IPS-15b (cell line): Measurements from ENCODE around the gene FKBP11.

Experiments
- H3K27me3 ChIP-seq: one replicate; pipeline ENCODE4 v1.6.1; 2013; ENCODE audit warnings: low read length; ENCODE audit not compliant: control insufficient read depth, insufficient read depth
- H3K36me3 ChIP-seq: one replicate; pipeline ENCODE4 v1.6.1; 2013; ENCODE audit warnings: low read length; ENCODE audit not compliant: control insufficient read depth, insufficient read depth
- H3K4me1 ChIP-seq: one replicate; pipeline ENCODE4 v1.6.1; 2013; ENCODE audit warnings: mild to moderate bottlenecking, low read length; ENCODE audit not compliant: control insufficient read depth, insufficient read depth
- H3K4me3 ChIP-seq: one replicate; pipeline ENCODE4 v1.5.1; 2013; ENCODE audit warnings: low read depth, low read length
- H3K9ac ChIP-seq: one replicate; pipeline ENCODE4 v1.6.1; 2013; ENCODE audit warnings: low read depth, mild to moderate bottlenecking, low read length
- H3K9me3 ChIP-seq: one replicate; pipeline ENCODE4 v1.6.1; 2013; ENCODE audit warnings: mild to moderate bottlenecking, low read length; ENCODE audit not compliant: control insufficient read depth, insufficient read depth

FKBP11 gene

DNA sequence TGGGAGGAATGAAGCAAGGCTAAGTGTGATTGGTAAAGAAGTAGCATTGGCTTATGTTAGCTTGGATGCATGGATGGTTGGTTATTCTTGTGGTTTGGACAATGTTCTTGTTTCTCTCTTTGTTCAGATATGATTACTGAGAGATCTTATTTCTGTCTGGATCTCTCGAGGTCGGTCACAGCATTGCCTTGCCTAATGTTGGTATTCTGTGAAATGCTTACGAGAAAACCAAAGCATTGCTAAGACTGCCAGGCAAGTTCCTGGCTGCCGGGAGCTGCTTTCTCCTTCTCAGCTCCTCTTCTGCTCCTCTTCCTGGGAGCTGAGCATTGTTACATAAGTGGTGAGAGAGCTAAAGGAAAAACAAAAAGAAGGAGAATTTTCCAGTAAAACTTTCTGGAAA, 52.2 kb downstream of the FKBP11 start:
- Histone ChIP-seq H3K4me1 (no peaks in the 10 kb centered on the region), H3K27me3 (no peaks in the 10 kb centered on the region), H3K9me3 (no peaks in the 10 kb centered on the region), H3K36me3 (no peaks in the 10 kb centered on the region), H3K4me3 (no peak overlapping the region), H3K9ac (no peak overlapping the region)
